HL-60 (cell line): ENCODE data around the gene OR10P1.
A peak's percentile ranks its signal among the peaks of the same experiment; 100 is the strongest.

Source experiments
- DNase-seq, 2 experiments: peaks; one replicate each; pipeline ENCODE4 v3.0.0-alpha.2; 2010 to 2020; ENCODE audit warnings: low read depth in 1 of 2, low spot score in 1 of 2
- H3K27ac ChIP-seq: fragments of 250-450 bp; sonication (Bioruptor Pico); replicated peaks from 2 replicates; pipeline ENCODE4 v1.5.1; 2020; ENCODE audit warnings: mild to moderate bottlenecking, moderate library complexity
- H3K27me3 ChIP-seq: fragments of 250-450 bp; sonication (Bioruptor Pico); 2 replicates; pipeline ENCODE4 v1.5.1; 2021; ENCODE audit warnings: mild to moderate bottlenecking, moderate library complexity; ENCODE audit not compliant: insufficient read depth, poor library complexity, severe bottlenecking
- H3K4me3 ChIP-seq: replicated peaks from 2 replicates; pipeline ENCODE4 v1.5.1; 2011; ENCODE audit warnings: mild to moderate bottlenecking, control low read depth, low read length; ENCODE audit not compliant: insufficient read depth
- CTCF ChIP-seq: IDR thresholded peaks from one replicate; pipeline ENCODE4 v1.5.1; 2011; ENCODE audit warnings: low read length, control low read depth, inconsistent platforms; ENCODE audit not compliant: insufficient read depth
- GABPA ChIP-seq: IDR thresholded peaks from 2 replicates; pipeline ENCODE4 v1.6.1; 2012; ENCODE audit warnings: low read depth
- POLR2AphosphoS5 ChIP-seq: IDR thresholded peaks from 2 replicates; pipeline ENCODE4 v1.6.1; 2012; ENCODE audit warnings: low read depth
- REST ChIP-seq: IDR thresholded peaks from 2 replicates; pipeline ENCODE4 v1.6.1; 2012; ENCODE audit warnings: low read depth; ENCODE audit not compliant: insufficient replicate concordance
- SPI1 ChIP-seq: IDR thresholded peaks from 2 replicates; pipeline ENCODE4 v1.6.1; 2012; ENCODE audit warnings: low read depth, mild to moderate bottlenecking, borderline replicate concordance

Gene OR10P1

GRCh38 chr12:55658635-55659391, 22.1 kb downstream of the OR10P1 start:
- no peak for DNase-seq
- H3K27me3 ChIP-seq: no peaks in the 10 kb centered on the region
- no peak overlapping the region for H3K27ac ChIP-seq
- no peak for TF ChIP-seq GABPA
- no peak for TF ChIP-seq CTCF
- TF ChIP-seq REST: no peak
- TF ChIP-seq POLR2AphosphoS5: no peak
- TF ChIP-seq SPI1: no peak
- H3K4me3 ChIP-seq: no peak overlapping the region

- no peak for DNase-seq
Measured at GRCh38 chr12:55659486-55660385, 23.0 kb downstream of the OR10P1 start.

GRCh38 chr12:55663391-55663790, 26.7 kb downstream of the OR10P1 start:
- Histone ChIP-seq H3K27me3 (no peaks in the 10 kb centered on the region), H3K27ac (no peak overlapping the region), H3K4me3 (no peak overlapping the region)
- DNase-seq: no peak
- TF ChIP-seq SPI1 (no peak), POLR2AphosphoS5 (no peak), REST (no peak), CTCF (no peak), GABPA (no peak)

More at GRCh38 chr12:55659486-55660385, 23.0 kb downstream of the OR10P1 start:
- Histone ChIP-seq H3K27ac (no peak overlapping the region), H3K4me3 (no peak overlapping the region), H3K27me3 (no peaks in the 10 kb centered on the region)
- TF ChIP-seq CTCF (peak; percentile 45), POLR2AphosphoS5 (no peak)
